Stomach (tissue), 9 donors: ENCODE results near the gene TUBB2B. TPM values are rescaled to one million over a fixed set of nuclear protein-coding genes. Genes with fewer than 3 reads are reported as not detected.
A peak's percentile ranks its signal among the peaks of the same experiment; 100 is the strongest.
"Not testable (repeated sequence)": the region's sequence is repeated elsewhere in the genome, so short reads cannot be mapped to it uniquely, and the experiment has no call there.

Source experiments
- DNase-seq, 2 donors: peaks; one replicate each; pipeline versions ENCODE4 v3.0.0 to v3.0.0-alpha.2; 2013 to 2019
- H3K27ac ChIP-seq, 5 donors: fragments of 200-600 bp in 4 of 5; sonication (generic) in 4 of 5; one replicate each; pipeline ENCODE4 v1.5.1; 2013 to 2019; ENCODE audit warnings: mild to moderate bottlenecking in 1 of 5, moderate library complexity in 1 of 5
- H3K27me3 ChIP-seq, 3 donors: fragments of 200-600 bp; sonication (generic); one replicate each; pipeline ENCODE4 v1.5.1; 2017 to 2019; ENCODE audit warnings: mixed run types in 1 of 3
- H3K36me3 ChIP-seq, 4 donors: fragments of 200-600 bp; sonication (generic); 1 replicate in 3 of 4; 2 replicates in 1 of 4; pipeline ENCODE4 v1.5.1; 2016 to 2019
- H3K4me1 ChIP-seq, 4 donors: fragments of 200-600 bp; sonication (generic); one replicate each; pipeline ENCODE4 v1.5.1; 2016 to 2019
- H3K4me3 ChIP-seq, 4 donors: fragments of 200-600 bp; sonication (generic) in 3 of 4; one replicate each; pipeline ENCODE4 v1.5.1; 2016 to 2019; ENCODE audit warnings: mild to moderate bottlenecking in 1 of 4
- H3K9me3 ChIP-seq, 4 donors: fragments of 200-600 bp; sonication (generic); one replicate each; pipeline ENCODE4 v1.5.1; 2016 to 2019
- EP300 ChIP-seq: sonication (generic); formaldehyde crosslinking; IDR thresholded peaks from one replicate; pipeline ENCODE4 v1.6.1; 2017; ENCODE audit warnings: antibody characterized with exemption
- POLR2A ChIP-seq, 4 donors: fragments of 450-650 bp; IDR thresholded peaks; one replicate each; pipeline ENCODE4 v1.6.1; 2016; ENCODE audit warnings: antibody characterized with exemption in 4 of 4, control low read depth in 2 of 4, mild to moderate bottlenecking in 1 of 4, moderate library complexity in 1 of 4
- POLR2AphosphoS5 ChIP-seq, 3 donors: sonication (generic); formaldehyde crosslinking; IDR thresholded peaks; one replicate each; pipeline ENCODE4 v1.6.1; 2016; ENCODE audit warnings: antibody characterized with exemption in 3 of 3
- WGBS, 5 donors: extraction: QIAGEN DNeasy Blood & Tissue Kit in 3 of 5; methylation state at CpG; one replicate each; pipeline versions ENCODE4 v1.1.5 to v1.1.7; 2013 to 2018; 5-methylcytosine and 5-hydroxymethylcytosine counted together
- intact Hi-C: fragments of 100-400 bp; cut with DNase I; formaldehyde crosslinking; loops from one replicate; pipeline ENCODE4 v1.15.1; 2023; ENCODE audit warnings: low total_unique reads
- polyA plus RNA-seq, 3 donors: library from polyadenylated mRNA; stranded (reverse); fragments of 200-250 nt; gene quantifications; one replicate each; pipeline ENCODE4 v1.2.3, GENCODE V29; 2013
- total RNA-seq, 5 donors: library from RNA; depleted of rRNA; stranded (reverse); fragments of >200 nt; gene quantifications; one replicate each; pipeline versions ENCODE4 v1.1.0 to v1.2.3, GENCODE V29; 2014 to 2016
- TF ChIP-seq, protein P1 (sequence below), 7 experiments: fragments of 450-650 bp in 4 of 7; fragments of 200-600 bp in 3 of 7; sonication (generic) in 3 of 7; IDR thresholded peaks; one replicate each; pipeline ENCODE4 v1.5.1; 2016 to 2019; ENCODE audit warnings: antibody characterized with exemption in 7 of 7, control low read depth in 2 of 7, mild to moderate bottlenecking in 1 of 7
- donor health status: healthy with polysubstance abuse.
- donor health status: Bipolar disorder and iron deficiency.
- donor health status: healthy.

TUBB2B gene
- total and polyA plus RNA-seq, 8 donors, result 1.4 to 31.4 (median 4.4) TPM; not detected in 2

GRCh38 chr6:3181105-3181504, 46.3 kb downstream of the TUBB2B start:
- Histone ChIP-seq H3K27me3 (peaks cover 0 to 10% (median 0%) of the 10 kb centered on the region in 3 donors), H3K27ac (no peak overlapping the region), H3K36me3 (no peaks in the 10 kb centered on the region), H3K4me3 (no peak overlapping the region), H3K9me3 (no peaks in the 10 kb centered on the region), H3K4me1 (peaks cover 0 to 4% (median 0%) of the 10 kb centered on the region in 4 donors)
- intact Hi-C loops, result no loop called here
- DNase-seq, result no peak
- 81 to 83% (median 83%) methylated on average over 2 of the region's 2 CpGs for WGBS, 5 donors
- TF ChIP-seq, protein P1, sequence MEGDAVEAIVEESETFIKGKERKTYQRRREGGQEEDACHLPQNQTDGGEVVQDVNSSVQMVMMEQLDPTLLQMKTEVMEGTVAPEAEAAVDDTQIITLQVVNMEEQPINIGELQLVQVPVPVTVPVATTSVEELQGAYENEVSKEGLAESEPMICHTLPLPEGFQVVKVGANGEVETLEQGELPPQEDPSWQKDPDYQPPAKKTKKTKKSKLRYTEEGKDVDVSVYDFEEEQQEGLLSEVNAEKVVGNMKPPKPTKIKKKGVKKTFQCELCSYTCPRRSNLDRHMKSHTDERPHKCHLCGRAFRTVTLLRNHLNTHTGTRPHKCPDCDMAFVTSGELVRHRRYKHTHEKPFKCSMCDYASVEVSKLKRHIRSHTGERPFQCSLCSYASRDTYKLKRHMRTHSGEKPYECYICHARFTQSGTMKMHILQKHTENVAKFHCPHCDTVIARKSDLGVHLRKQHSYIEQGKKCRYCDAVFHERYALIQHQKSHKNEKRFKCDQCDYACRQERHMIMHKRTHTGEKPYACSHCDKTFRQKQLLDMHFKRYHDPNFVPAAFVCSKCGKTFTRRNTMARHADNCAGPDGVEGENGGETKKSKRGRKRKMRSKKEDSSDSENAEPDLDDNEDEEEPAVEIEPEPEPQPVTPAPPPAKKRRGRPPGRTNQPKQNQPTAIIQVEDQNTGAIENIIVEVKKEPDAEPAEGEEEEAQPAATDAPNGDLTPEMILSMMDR (IDR thresholded peaks at IDR 0.05), result no peak
- TF ChIP-seq EP300, result no peak
- TF ChIP-seq POLR2A (IDR thresholded peaks at IDR 0.05), result no peak
- TF ChIP-seq POLR2AphosphoS5 (IDR thresholded peaks at IDR 0.05), result no peak

DNA sequence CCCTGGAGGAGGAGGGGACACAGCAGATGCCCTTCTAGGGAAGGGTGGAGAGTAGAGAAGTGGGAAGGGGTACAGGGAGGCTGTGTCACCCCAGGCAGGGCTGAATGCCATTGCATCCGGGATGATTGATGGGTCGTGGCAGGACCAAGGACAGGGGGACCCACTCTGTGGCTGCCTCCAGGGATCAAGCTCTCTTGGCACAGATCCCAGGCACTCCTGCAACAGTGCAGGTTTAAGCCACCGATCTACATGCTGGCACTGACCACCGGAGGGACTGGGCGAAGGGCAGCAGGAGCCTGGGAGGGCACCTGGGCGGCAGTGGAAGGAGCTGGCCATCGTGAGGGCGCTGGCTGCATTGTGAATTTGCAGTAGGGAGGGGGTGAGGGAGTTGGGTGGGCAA, 47.5 kb downstream of the TUBB2B start:
- intact Hi-C loops, H3K9me3 ChIP-seq, H3K27me3 ChIP-seq, H3K4me1 ChIP-seq, H3K27ac ChIP-seq, DNase-seq, H3K36me3 ChIP-seq: not testable (repeated sequence)
- peak overlapping the region in 1 of 4 donors; percentile 25 for H3K4me3 ChIP-seq
- WGBS, 5 donors, result 0 to 81% (median 63%) methylated on average over 2 to 5 of the region's 8 CpGs

GRCh38 chr6:3178666-3179065, 48.8 kb downstream of the TUBB2B start:
- DNase-seq, result peak in 1 of 2 donors; percentile 45
- H3K27me3 ChIP-seq, H3K9me3 ChIP-seq, intact Hi-C loops, H3K4me3 ChIP-seq, H3K4me1 ChIP-seq, H3K36me3 ChIP-seq, H3K27ac ChIP-seq: not testable (repeated sequence)
- 42 to 63% (median 56%) methylated on average over 4 to 8 of the region's 8 CpGs for WGBS, 5 donors

DNA sequence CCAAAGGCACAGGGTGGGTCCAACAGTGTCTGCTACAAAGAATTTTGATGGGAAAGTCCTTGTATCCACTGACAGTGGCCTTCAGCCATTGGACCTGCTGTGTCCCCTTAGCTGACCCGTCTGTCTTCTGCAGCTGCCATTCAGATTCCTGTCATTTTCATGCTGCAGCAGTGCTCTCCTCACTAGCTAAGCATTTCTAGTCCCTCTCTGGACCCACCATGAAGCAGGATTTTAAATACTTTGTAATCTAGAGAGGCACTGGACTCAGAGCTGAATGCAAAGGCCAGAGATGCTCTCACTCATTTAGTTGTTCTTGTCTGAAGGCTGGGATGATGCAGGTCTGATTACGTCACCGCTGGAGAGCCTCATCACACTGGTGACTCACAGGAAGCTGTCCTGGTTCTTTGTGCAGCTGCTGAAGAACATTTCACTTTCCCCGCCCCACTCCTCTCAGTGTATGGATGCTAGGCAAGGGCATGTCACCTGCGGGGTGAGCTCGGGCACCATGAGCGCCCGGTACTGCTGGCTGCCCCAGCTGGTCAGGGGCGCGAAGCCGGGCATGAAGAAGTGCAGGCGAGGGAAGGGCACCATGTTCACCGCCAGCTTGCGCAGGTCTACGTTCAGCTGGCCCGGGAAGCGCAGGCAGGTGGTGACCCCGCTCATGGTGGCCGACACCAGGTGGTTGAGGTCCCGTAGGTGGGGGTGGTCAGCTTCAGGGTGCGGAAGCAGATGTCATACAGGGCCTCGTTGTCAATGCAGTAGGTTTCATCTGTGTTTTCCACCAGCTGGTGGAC, 50.7 kb downstream of the TUBB2B start:
- WGBS, 5 donors, result 88 to 94% (median 89%) methylated on average over 22 of the region's 22 CpGs
- no peak for TF ChIP-seq EP300
- TF ChIP-seq, protein P1 (IDR thresholded peaks at IDR 0.05), result no peak
- TF ChIP-seq POLR2A (IDR thresholded peaks at IDR 0.05), result no peak
- no peak for TF ChIP-seq POLR2AphosphoS5 (IDR thresholded peaks at IDR 0.05)

DNA sequence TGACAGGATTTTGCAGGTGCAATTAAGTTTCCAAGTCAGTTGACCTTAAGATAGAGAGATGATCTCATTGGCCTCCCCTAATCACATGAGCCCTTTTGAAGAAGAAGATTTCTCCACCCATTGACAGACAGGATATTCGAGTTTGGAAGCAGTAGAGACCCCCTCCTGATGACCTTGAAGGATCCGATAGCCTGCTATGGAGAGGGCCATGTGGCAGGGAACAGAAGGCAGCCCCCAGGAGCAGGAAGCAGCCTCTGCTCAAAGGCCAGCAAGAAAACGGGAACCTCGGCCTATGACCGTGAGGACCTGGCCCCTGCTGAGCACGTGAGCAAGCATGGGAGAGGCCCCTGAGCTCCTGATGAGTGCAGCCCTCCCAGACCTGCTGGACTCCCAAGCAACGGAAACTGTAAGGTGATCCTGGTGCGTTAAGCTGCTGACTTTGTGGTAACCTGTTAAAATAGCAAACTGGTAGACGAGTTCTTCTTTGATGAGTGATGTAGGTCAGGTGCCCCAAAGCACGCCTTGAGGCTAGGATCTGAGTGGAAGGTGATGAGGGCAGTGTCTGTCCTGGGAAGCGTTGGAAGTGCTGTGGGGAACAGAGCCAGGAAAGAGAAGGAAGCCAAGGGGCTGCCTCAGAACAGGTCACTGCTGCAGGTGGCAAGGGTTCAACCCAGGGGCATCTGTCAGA, 51.6 kb downstream of the TUBB2B start:
- no peak for DNase-seq
- Histone ChIP-seq H3K4me3 (no peak overlapping the region), H3K27me3 (peaks cover 0 to 9% (median 0%) of the 10 kb centered on the region in 3 donors), H3K9me3 (no peaks in the 10 kb centered on the region), H3K4me1 (peaks cover 0 to 4% (median 0%) of the 10 kb centered on the region in 4 donors), H3K27ac (no peak overlapping the region), H3K36me3 (no peaks in the 10 kb centered on the region)
- WGBS, 5 donors, result 68 to 76% (median 70%) methylated on average over 11 of the region's 11 CpGs
- TF ChIP-seq, protein P1 (IDR thresholded peaks at IDR 0.05), result no peak
- TF ChIP-seq EP300 (no peak), POLR2AphosphoS5 (IDR thresholded peaks at IDR 0.05) (no peak), POLR2A (IDR thresholded peaks at IDR 0.05) (no peak)
- intact Hi-C loops, result no loop called here

More for the DNA sequence above, 50.7 kb downstream of the TUBB2B start:
- Histone ChIP-seq H3K36me3 (no peaks in the 10 kb centered on the region), H3K9me3 (no peaks in the 10 kb centered on the region), H3K27me3 (peaks cover 0 to 10% (median 0%) of the 10 kb centered on the region in 3 donors), H3K27ac (no peak overlapping the region), H3K4me1 (peaks cover 0 to 4% (median 0%) of the 10 kb centered on the region in 4 donors), H3K4me3 (no peak overlapping the region)
- DNase-seq, result peak in 1 of 2 donors; percentile 55
- intact Hi-C loops, result no loop called here

Other genes with a start within 250 kb of the TUBB2B start
- 10 to 100 TPM in 1 of 5 donors, 1 to 10 TPM in 2, under 1 TPM in 1, not detected in 1; 0.87 to 35.5 (median 5.5) TPM for gene NQO2, start 227.8 kb downstream of the TUBB2B start, total RNA-seq
- gene NQO2, start 227.8 kb downstream of the TUBB2B start, polyA plus RNA-seq, result 10 to 100 TPM; 28.3 to 43.1 (median 41.9) TPM
- gene RIPK1, start 159.2 kb downstream of the TUBB2B start, total RNA-seq, result 10 to 100 TPM in 4 of 5 donors, 1 to 10 TPM in 1; 4.9 to 25.5 (median 19.4) TPM
- 10 to 100 TPM; 11.4 to 18.8 (median 13.0) TPM for gene RIPK1, start 159.2 kb downstream of the TUBB2B start, polyA plus RNA-seq
- gene BPHL, start 108.9 kb downstream of the TUBB2B start, total RNA-seq, result 100 to 1,000 TPM in 1 of 5 donors, 10 to 100 TPM in 3, 1 to 10 TPM in 1; 9.3 to 104 (median 18.2) TPM
- 10 to 100 TPM; 11.8 to 13.1 (median 13.0) TPM for gene BPHL, start 108.9 kb downstream of the TUBB2B start, polyA plus RNA-seq
- gene TUBB2A, start 70.1 kb downstream of the TUBB2B start, total RNA-seq, result 10 to 100 TPM in 4 of 5 donors, 1 to 10 TPM in 1; 6.7 to 96.9 (median 47.5) TPM
- 10 to 100 TPM; 33.4 to 83.9 (median 50.4) TPM for gene TUBB2A, start 70.1 kb downstream of the TUBB2B start, polyA plus RNA-seq
- 10 to 100 TPM in 2 of 5 donors, 1 to 10 TPM in 3; 4.0 to 92.7 (median 7.8) TPM for gene PSMG4, start 31.3 kb upstream of the TUBB2B start, total RNA-seq
- gene PSMG4, start 31.3 kb upstream of the TUBB2B start, polyA plus RNA-seq, result 10 to 100 TPM; 36.2 to 48.4 (median 39.4) TPM
- gene SLC22A23, start 229.4 kb upstream of the TUBB2B start, total RNA-seq, result 100 to 1,000 TPM in 2 of 5 donors, 10 to 100 TPM in 3; 18.1 to 241 (median 45.5) TPM
- 10 to 100 TPM in 1 of 3 donors, 1 to 10 TPM in 2; 5.9 to 12.1 (median 6.5) TPM for gene SLC22A23, start 229.4 kb upstream of the TUBB2B start, polyA plus RNA-seq